Kidney epithelial cell (primary cell): ENCODE measurements around the gene TRAF2. TPM values are rescaled to one million over a fixed set of nuclear protein-coding genes. Genes with fewer than 3 reads are reported as not detected.
"Not testable (repeated sequence)": the region's sequence is repeated elsewhere in the genome, so short reads cannot be mapped to it uniquely, and the experiment has no call there.

Experiments
- DNase-seq: peaks from one replicate; pipeline ENCODE4 v3.0.0-alpha.2; 2010; ENCODE audit warnings: low read depth
- H3K27me3 ChIP-seq: 2 replicates; pipeline ENCODE4 v1.6.0; 2011; ENCODE audit warnings: low read length; ENCODE audit not compliant: control insufficient read depth, insufficient read depth
- H3K36me3 ChIP-seq: 2 replicates; pipeline ENCODE4 v1.5.1; 2011; ENCODE audit warnings: low read length; ENCODE audit not compliant: control insufficient read depth, insufficient read depth
- H3K4me3 ChIP-seq: 2 replicates; pipeline ENCODE4 v1.5.1; 2011; ENCODE audit warnings: low read depth, mild to moderate bottlenecking, control low read depth, low read length
- CTCF ChIP-seq: IDR thresholded peaks from 2 replicates; pipeline ENCODE4 v1.5.1; 2011; ENCODE audit warnings: mild to moderate bottlenecking, moderate library complexity, low read length, control low read depth, inconsistent platforms; ENCODE audit not compliant: insufficient read depth, poor library complexity, severe bottlenecking
- total RNA-seq: library from RNA; depleted of rRNA; stranded (reverse); fragments of >200 nt; gene quantifications from 2 replicates; pipeline ENCODE4 v1.2.3, GENCODE V29; 2015

Gene TRAF2
- total RNA-seq, 1 donor from 2014 or later: 17.5 TPM

GRCh38 chr9:136840140-136840876 lies 46.0 kb upstream of the TRAF2 start:
- no peaks in the 10 kb centered on the region for H3K36me3 ChIP-seq
- peaks cover 18% of the 10 kb centered on the region for H3K27me3 ChIP-seq
- no peak for TF ChIP-seq CTCF
- H3K4me3 ChIP-seq: no peak overlapping the region
- DNase-seq: no peak

- TF ChIP-seq CTCF: no peak
- Histone ChIP-seq H3K36me3 (no peaks in the 10 kb centered on the region), H3K4me3 (no peak overlapping the region), H3K27me3 (peaks cover 25% of the 10 kb centered on the region)
- DNase-seq: peak; percentile 42
Observed at GRCh38 chr9:136840877-136841645, 45.3 kb upstream of the TRAF2 start.

GRCh38 chr9:136841646-136842379 lies 44.5 kb upstream of the TRAF2 start:
- not testable (repeated sequence) for H3K4me3 ChIP-seq, H3K36me3 ChIP-seq, DNase-seq
- peaks cover 31% of the 10 kb centered on the region for H3K27me3 ChIP-seq

GRCh38 chr9:136842380-136842948 lies 43.9 kb upstream of the TRAF2 start, which contains the start of gene AJM1:
Gene AJM1, plus strand, starts transcription at chr9:136842478. Its CDS starts 1,937 bp downstream, at chr9:136844415.
- not testable (repeated sequence) for DNase-seq

GRCh38 chr9:136843159-136843800 lies 43.0 kb upstream of the TRAF2 start:
- not testable (repeated sequence) for H3K4me3 ChIP-seq, H3K36me3 ChIP-seq, DNase-seq
- peaks cover 40% of the 10 kb centered on the region for H3K27me3 ChIP-seq

More at GRCh38 chr9:136842380-136842948, 43.9 kb upstream of the TRAF2 start, which contains the start of gene AJM1:
- peak within 1 kb of the TSS; percentile 27 for H3K4me3 ChIP-seq
- TF ChIP-seq CTCF: peak; percentile 95
- H3K36me3 ChIP-seq: not testable (repeated sequence)
- H3K27me3 ChIP-seq: peaks cover 36% of the 10 kb centered on the region

- not testable (repeated sequence) for H3K4me3 ChIP-seq, DNase-seq, H3K36me3 ChIP-seq
- peaks cover 40% of the 10 kb centered on the region for H3K27me3 ChIP-seq
- TF ChIP-seq CTCF: peak; percentile 51
Observed at GRCh38 chr9:136843801-136844740, 42.2 kb upstream of the TRAF2 start.
